ENCODE measurements around the gene LHFPL6.

- no peak for TF ChIP-seq GATA2 (IDR thresholded peaks at IDR 0.05; ENCODE audit: low read depth, low read length)
- TF ChIP-seq GATA3 (IDR thresholded peaks at IDR 0.05; ENCODE audit: low read depth, low read length), result no peak
Observed at GRCh38 chr13:39561971-39562370, 41.0 kb downstream of the LHFPL6 start.
